ENCODE results near the gene PKD1L1.

GRCh38 chr7:47782022-47782421 lies 166.2 kb downstream of the PKD1L1 start:
- TF ChIP-seq, protein P1, sequence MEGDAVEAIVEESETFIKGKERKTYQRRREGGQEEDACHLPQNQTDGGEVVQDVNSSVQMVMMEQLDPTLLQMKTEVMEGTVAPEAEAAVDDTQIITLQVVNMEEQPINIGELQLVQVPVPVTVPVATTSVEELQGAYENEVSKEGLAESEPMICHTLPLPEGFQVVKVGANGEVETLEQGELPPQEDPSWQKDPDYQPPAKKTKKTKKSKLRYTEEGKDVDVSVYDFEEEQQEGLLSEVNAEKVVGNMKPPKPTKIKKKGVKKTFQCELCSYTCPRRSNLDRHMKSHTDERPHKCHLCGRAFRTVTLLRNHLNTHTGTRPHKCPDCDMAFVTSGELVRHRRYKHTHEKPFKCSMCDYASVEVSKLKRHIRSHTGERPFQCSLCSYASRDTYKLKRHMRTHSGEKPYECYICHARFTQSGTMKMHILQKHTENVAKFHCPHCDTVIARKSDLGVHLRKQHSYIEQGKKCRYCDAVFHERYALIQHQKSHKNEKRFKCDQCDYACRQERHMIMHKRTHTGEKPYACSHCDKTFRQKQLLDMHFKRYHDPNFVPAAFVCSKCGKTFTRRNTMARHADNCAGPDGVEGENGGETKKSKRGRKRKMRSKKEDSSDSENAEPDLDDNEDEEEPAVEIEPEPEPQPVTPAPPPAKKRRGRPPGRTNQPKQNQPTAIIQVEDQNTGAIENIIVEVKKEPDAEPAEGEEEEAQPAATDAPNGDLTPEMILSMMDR (IDR thresholded peaks at IDR 0.05): no peak
- no peak for TF ChIP-seq POLR2A (IDR thresholded peaks at IDR 0.05)
